PC-9 (cell line): ENCODE data around the gene SLC7A5.
"Not testable (repeated sequence)": the region's sequence is repeated elsewhere in the genome, so short reads cannot be mapped to it uniquely, and the experiment has no call there.

Experiments
- CTCF ChIP-seq: fragments of 200-600 bp; sonication (generic); conservative IDR thresholded peaks from 2 replicates; pipeline ENCODE4 v1.6.1; 2017; ENCODE audit warnings: mixed run types, antibody characterized with exemption, mild to moderate bottlenecking, moderate library complexity
- EZH2 ChIP-seq: fragments of 200-600 bp; sonication (generic); IDR thresholded peaks from 2 replicates; pipeline ENCODE4 v1.8.0; 2017; ENCODE audit warnings: antibody characterized with exemption, low read depth

GRCh38 chr16:87905521-87905920 lies 36.2 kb upstream of the SLC7A5 start:
- not testable (repeated sequence) for TF ChIP-seq CTCF, EZH2
